Endothelial cell of umbilical vein (primary cell): ENCODE data around the gene RPL21. TPM values are rescaled to one million over a fixed set of nuclear protein-coding genes. Genes with fewer than 3 reads are reported as not detected.

ENCODE experiments used
- BruUV-seq: library from RNA; stranded (reverse); fragments of 400-500 nt; replicated peaks from 2 replicates; lab custom pipeline; 2021; lab: Mats Ljungman, UMichigan
- CTCF ChIA-PET: fragments of 300-600, 350-600 bp; sonication (Branson Sonifier 250); formaldehyde crosslinking; loops from one replicate; lab custom pipeline; 2021; ENCODE audit warnings: antibody characterized with exemption, inconsistent platforms; lab: Charles Lee
- POLR2A ChIA-PET: fragments of 300-600, 350-600 bp; sonication (Branson Sonifier 250); formaldehyde crosslinking; loops from one replicate; lab custom pipeline; 2021; ENCODE audit warnings: antibody characterized with exemption, inconsistent platforms; lab: Charles Lee
- DNase-seq: peaks from one replicate; pipeline ENCODE4 v3.0.0-alpha.2; 2011; ENCODE audit warnings: low read depth, low spot score
- FAIRE-seq: peaks from 2 replicates; lab custom pipeline; 2011; peaks lifted over from hg19 to GRCh38; lab: Jason Lieb, UNC
- H2AFZ ChIP-seq: 2 replicates; pipeline ENCODE4 v1.6.0; 2012; ENCODE audit warnings: low read depth, low read length, control low read depth, inconsistent platforms
- H3K27ac ChIP-seq: 2 replicates; pipeline ENCODE4 v1.5.1; 2011; ENCODE audit warnings: low read depth, mild to moderate bottlenecking, control low read depth, low read length, moderate library complexity; ENCODE audit not compliant: insufficient read depth
- H3K27me3 ChIP-seq, 2 experiments: 2 replicates each; pipeline versions ENCODE4 v1.6.0 to v1.6.1; 2011; ENCODE audit warnings: low read length in 2 of 2, mixed read lengths in 1 of 2; ENCODE audit not compliant: control insufficient read depth in 2 of 2, insufficient read depth in 2 of 2
- H3K36me3 ChIP-seq, 2 experiments: 2 replicates in 1 of 2; 3 replicates in 1 of 2; pipeline ENCODE4 v1.5.1; 2011; ENCODE audit warnings: low read length in 2 of 2, mild to moderate bottlenecking in 1 of 2, moderate library complexity in 1 of 2; ENCODE audit not compliant: control insufficient read depth in 2 of 2, insufficient read depth in 2 of 2; ENCODE audit errors: extremely low read depth in 1 of 2
- H3K4me1 ChIP-seq: 3 replicates; pipeline ENCODE4 v1.5.1; 2011; ENCODE audit warnings: mild to moderate bottlenecking, low read length; ENCODE audit not compliant: control insufficient read depth, insufficient read depth; ENCODE audit errors: extremely low read depth
- H3K4me2 ChIP-seq: 2 replicates; pipeline ENCODE4 v1.6.1; 2011; ENCODE audit warnings: low read length, control low read depth, mixed read lengths; ENCODE audit not compliant: insufficient read depth
- H3K4me3 ChIP-seq, 3 experiments: fragments of 200-600 bp in 1 of 3; sonication (generic), shearing (Covaris generic) in 1 of 3; replicated peaks in 1 of 3; 2 replicates each; pipeline ENCODE4 v1.5.1; 2011 to 2016; ENCODE audit warnings: control low read depth in 3 of 3, low read length in 3 of 3, mild to moderate bottlenecking in 2 of 3, inconsistent platforms in 1 of 3, low read depth in 1 of 3, moderate library complexity in 1 of 3; ENCODE audit not compliant: insufficient read depth in 1 of 3
- H3K79me2 ChIP-seq: 2 replicates; pipeline ENCODE4 v1.6.0; 2012; ENCODE audit warnings: low read length, inconsistent platforms; ENCODE audit not compliant: control insufficient read depth, insufficient read depth
- H3K9ac ChIP-seq: replicated peaks from 2 replicates; pipeline ENCODE3; 2011; ENCODE audit warnings: low read length, control low read depth; ENCODE audit not compliant: insufficient read depth; ENCODE audit errors: extremely low read depth
- H3K9me1 ChIP-seq: replicated peaks from 3 replicates; pipeline ENCODE4 v1.6.0; 2011; ENCODE audit warnings: mild to moderate bottlenecking, low read length; ENCODE audit not compliant: control insufficient read depth, insufficient read depth; ENCODE audit errors: extremely low read depth
- H3K9me3 ChIP-seq: replicated peaks from 2 replicates; pipeline ENCODE4 v1.5.1; 2012; ENCODE audit warnings: low read length, inconsistent platforms; ENCODE audit not compliant: control insufficient read depth, insufficient read depth
- H4K20me1 ChIP-seq: replicated peaks from 2 replicates; pipeline ENCODE3; 2011; ENCODE audit warnings: mild to moderate bottlenecking, low read length; ENCODE audit not compliant: control insufficient read depth, insufficient read depth; ENCODE audit errors: extremely low read depth
- CTCF ChIP-seq, 2 donors: IDR thresholded peaks; 1 replicate in 1 of 2; 2 replicates in 1 of 2; pipeline ENCODE4 v1.5.1; 2011; ENCODE audit warnings: low read length in 2 of 2, mild to moderate bottlenecking in 2 of 2, moderate library complexity in 2 of 2, control low read depth in 1 of 2, inconsistent platforms in 1 of 2, low read depth in 1 of 2; ENCODE audit not compliant: insufficient read depth in 1 of 2; ENCODE audit errors: extremely low read depth in 1 of 2
- EZH2 ChIP-seq: IDR thresholded peaks from 2 replicates; pipeline ENCODE4 v1.6.1; 2012; ENCODE audit warnings: borderline replicate concordance, low read depth, mild to moderate bottlenecking, moderate library complexity, low read length, inconsistent platforms; ENCODE audit not compliant: severe bottlenecking
- FOS ChIP-seq: IDR thresholded peaks from 2 replicates; pipeline ENCODE4 v1.6.1; 2011; ENCODE audit warnings: mild to moderate bottlenecking, low read length, moderate library complexity, borderline replicate concordance; ENCODE audit not compliant: insufficient read depth
- GATA2 ChIP-seq: IDR thresholded peaks from 2 replicates; pipeline ENCODE4 v1.7.0; 2011; ENCODE audit warnings: low read depth, mild to moderate bottlenecking, moderate library complexity, mixed read lengths, low read length; ENCODE audit not compliant: insufficient read length, insufficient read depth
- JUN ChIP-seq: IDR thresholded peaks from 2 replicates; pipeline ENCODE4 v1.6.1; 2011; ENCODE audit warnings: borderline replicate concordance, low read depth; ENCODE audit not compliant: insufficient read length, insufficient read depth
- MYC ChIP-seq: IDR thresholded peaks from one replicate; pipeline ENCODE4 v1.6.1; 2011; ENCODE audit warnings: mild to moderate bottlenecking, low read depth, low read length
- POLR2A ChIP-seq: IDR thresholded peaks from 2 replicates; pipeline ENCODE4 v1.6.1; 2012; ENCODE audit warnings: low read depth, mild to moderate bottlenecking, control low read depth, low read length
- POLR2AphosphoS5 ChIP-seq: IDR thresholded peaks from 2 replicates; pipeline ENCODE4 v1.6.1; 2012; ENCODE audit warnings: low read depth, mild to moderate bottlenecking, control low read depth, low read length, moderate library complexity; ENCODE audit not compliant: insufficient read depth
- dilution Hi-C: fragments of 300-500 bp; cut with MboI; formaldehyde crosslinking; loops from one replicate; pipeline ENCODE4 v1.15.0; 2019; ENCODE audit warnings: low sequenced_read_pairs; ENCODE audit not compliant: extremely low pct_ligation_motif_present
- intact Hi-C: fragments of 100-400 bp; cut with micrococcal nuclease; formaldehyde crosslinking; loops from one replicate; pipeline ENCODE4 v1.10.0; 2022
- polyA plus RNA-seq, 4 experiments: library from polyadenylated mRNA; depleted of rRNA in 3 of 4; stranded (reverse) in 3 of 4; unstranded in 1 of 4; fragments of >200 nt; gene quantifications; 2 replicates each; pipeline versions ENCODE4 v1.2.1 to v1.2.3, GENCODE V29; 2011 to 2012; ENCODE audit warnings: missing spikeins in 1 of 4
- total RNA-seq: library from RNA; stranded (reverse); gene quantifications from 2 replicates; pipeline ENCODE4 v1.2.3, GENCODE V29; 2021
- TF ChIP-seq, protein P1 (sequence below): IDR thresholded peaks from 2 replicates; pipeline ENCODE4 v1.6.1; 2011; ENCODE audit not compliant: insufficient read depth, insufficient read length

The RPL21 gene
- total and polyA plus RNA-seq, 2 donors (not counting 3 experiments of a cell fraction or from before 2014, with no cell fraction given) = 585 to 871 TPM

GRCh38 chr13:27236478-27236877, 14.9 kb upstream of the RPL21 start:
- Histone ChIP-seq H4K20me1 (no peaks in the 10 kb centered on the region), H3K27me3 (no peaks in the 10 kb centered on the region), H3K9me3 (no peaks in the 10 kb centered on the region), H3K79me2 (no peaks in the 10 kb centered on the region), H2AFZ (no peak overlapping the region), H3K27ac (no peak overlapping the region), H3K9me1 (no peaks in the 10 kb centered on the region), H3K9ac (no peak overlapping the region), H3K4me3 (no peak overlapping the region), H3K36me3 (no peaks in the 10 kb centered on the region), H3K4me1 (no peaks in the 10 kb centered on the region), H3K4me2 (no peak overlapping the region)
- BruUV-seq = no TSS peak
- no peak for DNase-seq
- TF ChIP-seq JUN (no peak), POLR2A (no peak), CTCF (IDR thresholded peaks at IDR 0.05; ENCODE audit: extremely low read depth in 1 of 2, insufficient read depth in 1 of 2, low read depth in 1 of 2, low read length in 2 of 2) (no peak), GATA2 (no peak), EZH2 (no peak), MYC (no peak), POLR2AphosphoS5 (no peak), FOS (no peak)
- TF ChIP-seq, protein P1, sequence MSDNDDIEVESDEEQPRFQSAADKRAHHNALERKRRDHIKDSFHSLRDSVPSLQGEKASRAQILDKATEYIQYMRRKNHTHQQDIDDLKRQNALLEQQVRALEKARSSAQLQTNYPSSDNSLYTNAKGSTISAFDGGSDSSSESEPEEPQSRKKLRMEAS = no peak
- dilution Hi-C loops = no loop called here
- ChIA-PET CTCF (no interaction called here), POLR2A (no interaction called here)
- intact Hi-C loops = no loop called here
- no peak for FAIRE-seq
